Measurements from ENCODE around the gene EFCAB6.

EFCAB6 gene

GRCh38 chr22:43537019-43537585 lies 275.0 kb downstream of the EFCAB6 start:
- TF ChIP-seq CTCF (IDR thresholded peaks at IDR 0.05; ENCODE audit: extremely low read depth, insufficient read depth, missing control alignments): no peak
- no peak for DNase-seq (ENCODE audit: low spot score)
- in situ Hi-C loops (cut with MboI; ENCODE audit: low pct_unique_long_range_greater_than_20kb, low sequenced_read_pairs, unreplicated experiment): no loop called here

GRCh38 chr22:43535741-43536140 lies 276.4 kb downstream of the EFCAB6 start:
- no peak for DNase-seq (ENCODE audit: low spot score)
- in situ Hi-C loops (cut with MboI; ENCODE audit: low pct_unique_long_range_greater_than_20kb, low sequenced_read_pairs, unreplicated experiment): no loop called here
- no peak for TF ChIP-seq CTCF (IDR thresholded peaks at IDR 0.05; ENCODE audit: extremely low read depth, insufficient read depth, missing control alignments)

GRCh38 chr22:43535336-43535735 lies 276.8 kb downstream of the EFCAB6 start:
- TF ChIP-seq CTCF (IDR thresholded peaks at IDR 0.05; ENCODE audit: extremely low read depth, insufficient read depth, missing control alignments): no peak
- in situ Hi-C loops (cut with MboI; ENCODE audit: low pct_unique_long_range_greater_than_20kb, low sequenced_read_pairs, unreplicated experiment): no loop called here
- DNase-seq (ENCODE audit: low spot score): no peak

- in situ Hi-C loops (cut with MboI; ENCODE audit: low pct_unique_long_range_greater_than_20kb, low sequenced_read_pairs, unreplicated experiment): no loop called here
Observed at GRCh38 chr22:43534916-43535315, 277.2 kb downstream of the EFCAB6 start.

GRCh38 chr22:43533656-43534428 lies 278.3 kb downstream of the EFCAB6 start:
- in situ Hi-C loops (cut with MboI; ENCODE audit: low pct_unique_long_range_greater_than_20kb, low sequenced_read_pairs, unreplicated experiment): no loop called here
- no peak for DNase-seq (ENCODE audit: low spot score)
- no peak for TF ChIP-seq CTCF (IDR thresholded peaks at IDR 0.05; ENCODE audit: extremely low read depth, insufficient read depth, missing control alignments)

More at GRCh38 chr22:43534916-43535315, 277.2 kb downstream of the EFCAB6 start:
- no peak for TF ChIP-seq CTCF (IDR thresholded peaks at IDR 0.05; ENCODE audit: extremely low read depth, insufficient read depth, missing control alignments)
- DNase-seq (ENCODE audit: low spot score): no peak

GRCh38 chr22:43533156-43533530 lies 279.0 kb downstream of the EFCAB6 start:
- no peak for TF ChIP-seq CTCF (IDR thresholded peaks at IDR 0.05; ENCODE audit: extremely low read depth, insufficient read depth, missing control alignments)
- in situ Hi-C loops (cut with MboI; ENCODE audit: low pct_unique_long_range_greater_than_20kb, low sequenced_read_pairs, unreplicated experiment): no loop called here
- no peak for DNase-seq (ENCODE audit: low spot score)
